Activated T-cell treated with anti-CD3 and anti-CD28 coated beads, Interleukin-2, amount 50 U/mL, for 72 hours (primary cell): ENCODE data around the gene WDR73. TPM values are rescaled to one million over a fixed set of nuclear protein-coding genes. Genes with fewer than 3 reads are reported as not detected.

Experiments used
- ATAC-seq, 2 donors: fragments of 150-1000 bp; cut with Tn5 transposase; replicated peaks in 1 of 2; 2 replicates each; pipeline ENCODE4 v1.10.0; 2021; ENCODE audit warnings: moderate library complexity in 2 of 2, mild to moderate bottlenecking in 1 of 2
- DNase-seq, 2 donors: peaks; one replicate each; pipeline ENCODE4 v3.0.0; 2021 to 2022; ENCODE audit warnings: mixed read lengths in 1 of 2
- H3K27ac Mint-ChIP-seq: one replicate; pipeline ENCODE4 v1.8.0; 2022; ENCODE audit warnings: mild to moderate bottlenecking, moderate library complexity, mixed read lengths
- H3K27me3 Mint-ChIP-seq: one replicate; pipeline ENCODE4 v1.8.0; 2022; ENCODE audit warnings: low read depth, mixed read lengths
- H3K36me3 Mint-ChIP-seq, 2 donors: one replicate each; pipeline ENCODE4 v1.8.0; 2022; ENCODE audit warnings: mixed read lengths in 2 of 2, mild to moderate bottlenecking in 1 of 2; ENCODE audit not compliant: insufficient read depth in 2 of 2
- H3K4me1 Mint-ChIP-seq: one replicate; pipeline ENCODE4 v1.8.0; 2022; ENCODE audit warnings: low read depth, mixed read lengths
- H3K4me3 Mint-ChIP-seq, 2 donors: one replicate each; pipeline ENCODE4 v1.8.0; 2022; ENCODE audit warnings: mild to moderate bottlenecking in 2 of 2, mixed read lengths in 2 of 2, moderate library complexity in 2 of 2
- H3K9me3 Mint-ChIP-seq, 2 donors: one replicate each; pipeline ENCODE4 v1.8.0; 2022; ENCODE audit warnings: mixed read lengths in 2 of 2
- total RNA-seq, 2 donors: library from RNA; stranded (reverse); gene quantifications; one replicate each; pipeline ENCODE4 v1.2.3, GENCODE V29; 2022

The WDR73 gene
- total RNA-seq, 2 donors from 2014 or later = 16.1 to 16.7 TPM

- ATAC-seq (peak; percentile 94 to 97), DNase-seq (peak; percentile 96 to 97)
- peak within 1 kb of the TSS; percentile 77 for H3K27ac Mint-ChIP-seq
- H3K9me3 Mint-ChIP-seq = no peaks in the 10 kb centered on the region
- H3K36me3 Mint-ChIP-seq = peaks cover 1 to 6% of the 10 kb centered on the region in 2 donors
- peaks cover 71% of the 10 kb centered on the region for H3K4me1 Mint-ChIP-seq
- peak within 1 kb of the TSS; percentile 84 to 94 for H3K4me3 Mint-ChIP-seq
- no peaks in the 10 kb centered on the region for H3K27me3 Mint-ChIP-seq
Observed at GRCh38 chr15:84600687-84601554, 53.2 kb downstream of the WDR73 start, which contains the start of gene ZSCAN2. Gene ZSCAN2, plus strand, starts transcription at chr15:84601009. Its CDS starts 2,919 bp downstream, at chr15:84603928.

- DNase-seq (peak; percentile 24 to 32), ATAC-seq (peak; percentile 4 to 5)
- Mint-ChIP-seq H3K9me3 (no peaks in the 10 kb centered on the region), H3K36me3 (peaks cover 1 to 4% of the 10 kb centered on the region in 2 donors), H3K4me3 (peak overlapping the region; percentile 84 to 94), H3K4me1 (peaks cover 65% of the 10 kb centered on the region), H3K27ac (peak overlapping the region; percentile 77), H3K27me3 (no peaks in the 10 kb centered on the region)
Observed at GRCh38 chr15:84600331-84600686, 53.8 kb downstream of the WDR73 start.

- Mint-ChIP-seq H3K4me1 (peaks cover 61% of the 10 kb centered on the region), H3K27ac (no peak overlapping the region), H3K4me3 (peak overlapping the region; percentile 84 to 94), H3K9me3 (no peaks in the 10 kb centered on the region), H3K36me3 (peaks cover 1% of the 10 kb centered on the region in 2 donors), H3K27me3 (no peaks in the 10 kb centered on the region)
- ATAC-seq = no peak
- no peak for DNase-seq
Observed at GRCh38 chr15:84599906-84600305, 54.2 kb downstream of the WDR73 start.

- DNase-seq = peak; percentile 47 to 55
Observed at GRCh38 chr15:84598993-84599392, 55.1 kb downstream of the WDR73 start.

GRCh38 chr15:84598250-84598649, 55.8 kb downstream of the WDR73 start:
- peak in 1 of 2 donors; percentile 18 for ATAC-seq
- peaks cover 44% of the 10 kb centered on the region for H3K4me1 Mint-ChIP-seq

More at GRCh38 chr15:84598993-84599392, 55.1 kb downstream of the WDR73 start:
- H3K27ac Mint-ChIP-seq = no peak overlapping the region
- peak overlapping the region; percentile 31 to 60 for H3K4me3 Mint-ChIP-seq
- no peaks in the 10 kb centered on the region for H3K9me3 Mint-ChIP-seq
- no peak for ATAC-seq
- H3K27me3 Mint-ChIP-seq = no peaks in the 10 kb centered on the region
- H3K36me3 Mint-ChIP-seq = peaks cover 1% of the 10 kb centered on the region in 2 donors
- H3K4me1 Mint-ChIP-seq = peaks cover 52% of the 10 kb centered on the region

GRCh38 chr15:84597296-84597695, 56.8 kb downstream of the WDR73 start:
- Mint-ChIP-seq H3K4me1 (peaks cover 35% of the 10 kb centered on the region), H3K4me3 (no peak overlapping the region), H3K27ac (no peak overlapping the region), H3K27me3 (no peaks in the 10 kb centered on the region), H3K36me3 (no peaks in the 10 kb centered on the region), H3K9me3 (no peaks in the 10 kb centered on the region)
- DNase-seq = no peak
- no peak for ATAC-seq

More at GRCh38 chr15:84598250-84598649, 55.8 kb downstream of the WDR73 start:
- H3K4me3 Mint-ChIP-seq = peak overlapping the region; percentile 27 to 60
- no peaks in the 10 kb centered on the region for H3K9me3 Mint-ChIP-seq
- H3K36me3 Mint-ChIP-seq = no peaks in the 10 kb centered on the region
- DNase-seq = peak in 1 of 2 donors; percentile 28
- no peaks in the 10 kb centered on the region for H3K27me3 Mint-ChIP-seq
- H3K27ac Mint-ChIP-seq = peak overlapping the region; percentile 68

GRCh38 chr15:84595660-84596059, 58.4 kb downstream of the WDR73 start:
- Mint-ChIP-seq H3K36me3 (no peaks in the 10 kb centered on the region), H3K27me3 (no peaks in the 10 kb centered on the region), H3K27ac (no peak overlapping the region), H3K4me3 (no peak overlapping the region), H3K4me1 (peaks cover 22% of the 10 kb centered on the region), H3K9me3 (no peaks in the 10 kb centered on the region)
- ATAC-seq = no peak
- no peak for DNase-seq

- no peak overlapping the region for H3K27ac Mint-ChIP-seq
- H3K27me3 Mint-ChIP-seq = no peaks in the 10 kb centered on the region
- H3K4me3 Mint-ChIP-seq = no peak overlapping the region
- DNase-seq (no peak), ATAC-seq (no peak)
- H3K9me3 Mint-ChIP-seq = no peaks in the 10 kb centered on the region
- H3K4me1 Mint-ChIP-seq = peaks cover 22% of the 10 kb centered on the region
- no peaks in the 10 kb centered on the region for H3K36me3 Mint-ChIP-seq
Observed at GRCh38 chr15:84594617-84595290, 59.3 kb downstream of the WDR73 start.

GRCh38 chr15:84591815-84592214, 62.3 kb downstream of the WDR73 start:
- Mint-ChIP-seq H3K4me1 (no peaks in the 10 kb centered on the region), H3K27me3 (peaks cover 7% of the 10 kb centered on the region), H3K27ac (no peak overlapping the region), H3K4me3 (no peak overlapping the region), H3K9me3 (no peaks in the 10 kb centered on the region), H3K36me3 (no peaks in the 10 kb centered on the region)
- DNase-seq (no peak), ATAC-seq (no peak)

- H3K4me3 Mint-ChIP-seq = no peak overlapping the region
- ATAC-seq (no peak), DNase-seq (no peak)
- H3K27ac Mint-ChIP-seq = no peak overlapping the region
- H3K9me3 Mint-ChIP-seq = no peaks in the 10 kb centered on the region
- no peaks in the 10 kb centered on the region for H3K4me1 Mint-ChIP-seq
- H3K36me3 Mint-ChIP-seq = no peaks in the 10 kb centered on the region
- H3K27me3 Mint-ChIP-seq = peaks cover 14% of the 10 kb centered on the region
Observed at GRCh38 chr15:84590406-84590805, 63.7 kb downstream of the WDR73 start.

Other genes starting within 250 kb of the WDR73 start
- 10 to 100 TPM in 1 of 2 donors, 1 to 10 TPM in 1; 9.8 to 12.6 TPM for gene ZSCAN2, start 53.3 kb downstream of the WDR73 start, total RNA-seq
- 1 to 10 TPM; 3.6 to 4.0 TPM for gene NMB, start 3.9 kb upstream of the WDR73 start, total RNA-seq
- 100 to 1,000 TPM; 120 to 134 TPM for gene SEC11A, start 61.9 kb upstream of the WDR73 start, total RNA-seq
- gene ZNF592, start 94.3 kb upstream of the WDR73 start, total RNA-seq = 10 to 100 TPM; 33.5 to 39.5 TPM
- under 1 TPM; 0.46 TPM for gene ALPK3, start 163.1 kb upstream of the WDR73 start, total RNA-seq
- gene SLC28A1, start 230.4 kb upstream of the WDR73 start, total RNA-seq = not detected